ENCODE measurements around the gene SUN2. TPM values are rescaled to one million over a fixed set of nuclear protein-coding genes. Genes with fewer than 3 reads are reported as not detected.

Gene SUN2
- total and polyA plus RNA-seq, 2 of the 8 experiments (the other 6 are each of a cell fraction or from before 2014, with no cell fraction given), result 5.1 to 10.5 TPM

GRCh38 chr22:38767313-38767712, 11.5 kb upstream of the SUN2 start:
- Histone ChIP-seq H3K79me2 (ENCODE audit: control insufficient read depth in 1 of 2, insufficient read depth in 2 of 2, low read length in 2 of 2) (no peaks in the 10 kb centered on the region), H2BK5ac (ENCODE audit: low read depth, low read length) (no peak overlapping the region), H3K79me1 (ENCODE audit: low read depth, low read length) (no peaks in the 10 kb centered on the region), H2AK5ac (ENCODE audit: low read depth, low read length) (no peak overlapping the region), H3K36me3 (ENCODE audit: control insufficient read depth in 2 of 4, insufficient read depth in 4 of 4, low read length in 3 of 4) (no peaks in the 10 kb centered on the region), H3K27me3 (replicated peaks in 1 of 4; ENCODE audit: control insufficient read depth in 3 of 4, extremely low read depth in 1 of 4, insufficient read depth in 3 of 4, low read length in 3 of 4) (no peaks in the 10 kb centered on the region; a peak in 1 of 7 replicates), H2BK20ac (ENCODE audit: low read length) (no peak overlapping the region), H3K23ac (ENCODE audit: insufficient read length) (no peak overlapping the region), H3K4me2 (ENCODE audit: insufficient read depth in 1 of 2, low read depth in 2 of 2, low read length in 2 of 2) (no peak overlapping the region), H4K8ac (ENCODE audit: extremely low read depth, insufficient read depth, low read length) (0 out of 2 replicates have a peak overlapping the region, but pooled peaks have one; percentile 11), H2BK12ac (ENCODE audit: low read depth, low read length) (peak overlapping the region; percentile 33; the same call in 1 of the 2 replicates), H3K23me2 (ENCODE audit: low read depth, low read length) (no peaks in the 10 kb centered on the region), H2BK120ac (replicated peaks; ENCODE audit: low read depth, low read length) (no peak overlapping the region), H3K27ac (ENCODE audit: low read depth, low read length) (no peak overlapping the region), H2BK15ac (ENCODE audit: low read length) (no peak overlapping the region), H3K4me1 (replicated peaks in 1 of 4; ENCODE audit: control insufficient read depth in 3 of 4, insufficient read depth in 4 of 4, low read length in 3 of 4) (peaks cover 0 to 6% (median 1%) of the 10 kb centered on the region in 4 experiments; a peak in 4 of 7 replicates), H3K4ac (replicated peaks; ENCODE audit: insufficient read length, low read depth, low read length) (no peak overlapping the region), H3K18ac (ENCODE audit: extremely low read depth, low read length) (no peak overlapping the region), H3K4me3 (ENCODE audit: extremely low read depth in 1 of 4, insufficient read depth in 2 of 4, low read depth in 3 of 4, low read length in 4 of 4) (no peak overlapping the region), H4K91ac (replicated peaks; ENCODE audit: insufficient read length, low read length) (no peak overlapping the region), H3K9ac (replicated peaks in 1 of 4; ENCODE audit: extremely low read depth in 1 of 4, low read depth in 3 of 4, low read length in 3 of 4) (no peak overlapping the region), H4K20me1 (replicated peaks in 1 of 2; ENCODE audit: control insufficient read depth in 1 of 2, insufficient read depth in 2 of 2, low read length in 2 of 2) (peaks cover 0 to 1% of the 10 kb centered on the region in 2 experiments), H2AFZ (ENCODE audit: low read length) (no peak overlapping the region), H3K9me3 (ENCODE audit: insufficient read depth in 2 of 2, low read depth in 1 of 2, low read length in 1 of 2) (no peaks in the 10 kb centered on the region), H3K56ac (replicated peaks; ENCODE audit: insufficient read length, low read depth, low read length) (no peak overlapping the region), H4K5ac (ENCODE audit: insufficient read length, low read depth, low read length) (no peak overlapping the region), H3K14ac (ENCODE audit: insufficient read length) (no peak overlapping the region)
- TF ChIP-seq YY1 (IDR thresholded peaks at IDR 0.05; ENCODE audit: low read depth, low read length) (no peak), RNF2 (IDR thresholded peaks at IDR 0.05; ENCODE audit: borderline replicate concordance, low read depth, low read length, missing control alignments, poor library complexity, severe bottlenecking) (no peak), MAX (IDR thresholded peaks at IDR 0.05) (no peak), GABPA (IDR thresholded peaks at IDR 0.05; ENCODE audit: borderline replicate concordance, insufficient read depth, low read length) (no peak), ASH2L (IDR thresholded peaks at IDR 0.05; ENCODE audit: low read length) (no peak), ZNF274 (IDR thresholded peaks at IDR 0.05; ENCODE audit: borderline replicate concordance, extremely low read depth, low read length) (no peak), JUN (IDR thresholded peaks at IDR 0.05; ENCODE audit: low read depth, low read length) (no peak), EGR1 (IDR thresholded peaks at IDR 0.05; ENCODE audit: borderline replicate concordance, low read depth, low read length) (no peak), RFX5 (IDR thresholded peaks at IDR 0.05; ENCODE audit: borderline replicate concordance, low read depth, low read length) (no peak)
- ChIA-PET POLR2A (ENCODE audit: partially characterized antibody) (interaction anchor here (1.4 to 2.3 kb wide), 3 partner anchors 24 to 105 kb away, joined by 3 to 12 read pairs (median 7); partner anchors contain the start of gene CBX6), CTCF (ENCODE audit: partially characterized antibody) (interaction anchor here (0.6 to 13.8 kb wide), 27 partner anchors 9 to 356 kb away, joined by 3 to 124 read pairs (median 9); partner anchors contain the start of gene SUN2)
- no peak for FAIRE-seq
- DNase-seq (ENCODE audit: low read depth in 1 of 2, low spot score in 2 of 2), result no peak
- 85% methylated on average over 7 of the region's 9 CpGs; no CpG with 5 or more reads in 1 of the 2 experiments for whole genome bisulfite sequencing, 2 experiments (ENCODE audit: extremely low coverage in 1 of 2, insufficient coverage in 1 of 2, insufficient read length in 1 of 2, insufficient replicate concordance in 2 of 2, low coverage in 1 of 2, low lambda C conversion rate in 2 of 2, missing lambda C conversion rate in 1 of 2)
